SK-MEL-5 (cell line): ENCODE measurements around the gene BMP7. TPM values are rescaled to one million over a fixed set of nuclear protein-coding genes. Genes with fewer than 3 reads are reported as not detected.
"Not testable (repeated sequence)": the region's sequence is repeated elsewhere in the genome, so short reads cannot be mapped to it uniquely, and the experiment has no call there.

Source experiments
- DNase-seq: peaks from one replicate; pipeline ENCODE4 v3.0.0-alpha.2; 2016; ENCODE audit warnings: low read depth, low spot score
- in situ Hi-C: cut with HindIII; loops from 2 replicates; pipeline ENCODE4 v1.10.0; 2016; ENCODE audit warnings: low sequenced_read_pairs, high pct_unique_total_duplicates, low pct_unique_long_range_greater_than_20kb
- total RNA-seq: library from RNA; depleted of rRNA; stranded (reverse); fragments of >200 nt; shearing (Covaris generic); gene quantifications from 2 replicates; pipeline ENCODE4 v1.2.3, GENCODE V29; 2014

Gene BMP7
- total RNA-seq, 1 experiment from 2014 or later: 6.8 TPM

DNA sequence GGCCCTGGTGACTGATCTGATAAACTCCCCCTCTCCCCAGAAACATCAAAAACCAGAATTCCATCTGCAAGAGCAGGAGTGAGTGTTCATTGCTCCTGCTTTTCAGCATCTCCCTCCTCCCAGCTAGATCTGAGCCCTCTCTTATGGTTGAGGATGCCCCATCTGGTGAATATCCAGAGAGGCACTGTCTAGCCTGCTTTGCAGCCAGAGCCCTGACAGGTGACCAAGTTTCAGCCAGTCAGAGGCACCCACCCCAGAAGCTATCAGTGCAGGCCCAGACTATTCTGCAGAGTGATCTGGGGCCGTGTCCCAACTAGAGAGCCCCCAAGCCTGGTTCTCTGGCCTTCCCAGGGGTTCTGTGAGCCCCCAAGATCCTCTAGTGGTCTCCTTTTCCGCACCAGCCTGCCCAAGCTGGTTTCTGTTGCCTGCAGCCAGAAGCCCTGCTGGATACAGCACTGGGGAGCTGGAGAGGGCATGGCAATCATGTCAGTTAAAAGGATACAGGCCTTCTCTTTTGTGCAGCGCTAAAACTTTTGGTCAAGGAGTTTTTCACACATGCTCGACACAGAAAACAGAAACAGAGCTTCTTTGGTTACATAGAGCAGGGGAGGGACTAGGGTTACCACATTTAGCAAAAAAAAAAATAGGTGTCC lies 6.6 kb upstream of the BMP7 start:
- no peak for DNase-seq
- in situ Hi-C loops: no loop called here

DNA sequence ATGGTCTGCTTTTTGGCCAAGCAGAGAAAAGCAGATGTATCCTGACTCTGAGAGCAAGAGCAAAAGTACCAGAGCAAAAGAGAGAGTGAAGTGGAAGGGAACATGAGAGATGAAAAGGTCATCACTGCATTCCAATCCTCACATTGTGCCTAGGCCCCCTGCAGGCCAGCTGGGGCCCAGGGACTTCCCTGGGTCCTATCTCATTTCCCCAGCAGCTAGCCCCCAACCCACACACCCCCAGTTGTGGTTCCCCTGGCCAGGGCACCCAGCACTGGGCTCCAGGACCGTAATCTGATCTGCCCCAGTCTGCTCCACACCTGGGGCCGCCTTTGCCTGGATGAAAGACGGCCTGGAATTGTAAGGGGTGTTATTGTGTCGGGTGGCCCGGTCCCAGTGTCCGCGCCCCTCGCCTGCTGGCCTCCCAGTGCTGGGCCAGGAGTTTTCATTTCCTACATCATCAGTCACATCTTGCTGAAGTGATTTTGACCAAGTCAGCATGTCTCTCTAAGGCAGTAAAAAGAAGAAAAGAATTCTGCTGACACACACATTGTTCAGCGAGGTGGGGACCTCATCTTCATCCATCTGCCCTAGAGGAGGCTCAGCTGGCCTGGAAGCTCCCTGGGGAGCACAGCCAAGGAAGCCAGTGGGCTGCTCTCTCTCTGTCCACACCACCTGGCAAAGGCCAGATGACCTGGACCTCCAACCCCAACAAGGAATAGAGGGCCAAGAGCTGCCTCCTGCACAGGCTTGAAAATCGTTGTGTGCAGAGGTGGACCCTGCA lies 4.0 kb upstream of the BMP7 start:
- no peak for DNase-seq
- in situ Hi-C loops: no loop called here

- in situ Hi-C loops: no loop called here
- DNase-seq: no peak
These were observed 2.9 kb upstream of the BMP7 start for GRCh38 chr20:57269148-57269984.

DNA sequence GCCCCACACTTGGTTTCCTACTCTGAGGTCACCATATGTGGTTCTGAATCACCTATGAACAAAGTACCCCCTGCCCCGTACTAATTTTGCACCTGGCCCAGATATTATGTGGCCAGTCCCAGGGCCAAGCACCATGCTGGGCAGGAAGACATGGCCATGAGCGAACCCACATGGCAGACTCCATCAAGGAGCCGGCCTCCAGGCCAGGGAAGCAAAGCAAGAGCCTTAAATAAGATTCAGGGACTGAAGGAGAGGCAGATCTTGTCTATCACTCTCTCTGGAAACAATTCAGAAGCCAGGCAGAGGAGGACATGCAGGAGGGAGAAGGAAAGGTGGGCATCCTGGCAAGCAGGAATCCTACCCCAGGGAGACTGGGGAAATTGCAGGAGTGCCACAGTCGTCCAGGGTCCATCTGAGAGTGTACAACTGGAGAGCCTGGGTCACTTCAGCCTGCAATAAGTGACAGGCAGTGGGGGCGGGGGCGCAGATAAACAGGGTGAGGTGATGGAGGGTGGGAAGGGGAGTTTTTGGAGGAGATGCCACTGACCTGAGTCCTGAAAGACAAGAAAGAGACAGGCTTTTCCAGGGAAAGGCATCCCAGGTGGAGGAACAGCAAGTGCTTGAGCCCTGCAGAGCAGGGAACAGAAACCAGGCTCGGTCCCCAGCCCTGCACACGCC lies 2.1 kb upstream of the BMP7 start:
- DNase-seq: no peak
- in situ Hi-C loops: no loop called here

GRCh38 chr20:57267158-57267821 lies 849 bp upstream of the BMP7 start:
- DNase-seq: no peak
- in situ Hi-C loops: no loop called here

GRCh38 chr20:57265997-57266290 lies 497 bp downstream of the BMP7 start:
- DNase-seq: no peak
- in situ Hi-C loops: no loop called here

- in situ Hi-C loops: no loop called here
- no peak for DNase-seq
These were observed 975 bp downstream of the BMP7 start for GRCh38 chr20:57265336-57265996.

GRCh38 chr20:57264908-57265335 lies 1.5 kb downstream of the BMP7 start:
- DNase-seq, in situ Hi-C loops: not testable (repeated sequence)

GRCh38 chr20:57263801-57264792 lies 2.3 kb downstream of the BMP7 start:
- DNase-seq: no peak
- in situ Hi-C loops: no loop called here

DNA sequence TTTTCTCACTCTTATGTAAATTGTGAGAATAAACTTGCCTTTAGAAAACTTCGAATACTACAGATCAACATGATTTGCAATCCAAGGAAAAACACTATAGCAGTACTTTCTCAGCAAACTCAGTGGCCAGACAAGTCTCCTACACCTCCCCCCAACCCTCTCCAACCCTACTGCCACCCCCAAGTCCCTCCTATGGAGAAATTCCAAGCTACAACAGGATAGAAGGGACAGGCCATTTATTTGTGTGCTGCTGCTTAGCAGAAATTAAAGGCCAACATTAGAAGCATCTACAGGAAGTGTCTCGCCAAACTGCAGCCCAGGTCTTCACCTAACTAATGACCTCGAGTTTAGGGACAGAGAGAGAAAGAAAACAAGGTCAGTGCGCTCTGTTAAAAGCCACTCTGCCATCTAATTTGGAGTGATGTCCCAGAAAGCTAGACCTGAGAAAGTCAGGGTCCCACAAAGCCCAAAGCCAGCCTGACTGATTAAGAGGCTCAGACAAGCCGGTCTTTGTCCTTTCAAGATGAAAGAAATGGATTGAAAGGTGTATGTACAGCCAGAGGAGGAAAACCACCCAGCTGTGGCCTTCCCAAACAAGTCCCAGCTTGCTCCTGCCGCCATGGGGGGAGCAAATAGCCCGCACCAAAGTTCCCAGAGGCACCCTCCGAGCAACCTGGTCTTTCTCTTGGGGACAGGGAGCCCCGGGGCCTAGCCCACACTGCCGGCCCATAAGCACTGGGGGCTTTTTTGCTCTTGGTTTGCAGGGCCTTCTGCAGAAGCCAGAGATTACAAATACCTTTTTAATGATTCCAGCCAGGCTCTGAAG lies 3.4 kb downstream of the BMP7 start:
- in situ Hi-C loops: no loop called here
- no peak for DNase-seq

GRCh38 chr20:57262301-57262700 lies 4.1 kb downstream of the BMP7 start:
- DNase-seq: no peak
- in situ Hi-C loops: no loop called here

DNA sequence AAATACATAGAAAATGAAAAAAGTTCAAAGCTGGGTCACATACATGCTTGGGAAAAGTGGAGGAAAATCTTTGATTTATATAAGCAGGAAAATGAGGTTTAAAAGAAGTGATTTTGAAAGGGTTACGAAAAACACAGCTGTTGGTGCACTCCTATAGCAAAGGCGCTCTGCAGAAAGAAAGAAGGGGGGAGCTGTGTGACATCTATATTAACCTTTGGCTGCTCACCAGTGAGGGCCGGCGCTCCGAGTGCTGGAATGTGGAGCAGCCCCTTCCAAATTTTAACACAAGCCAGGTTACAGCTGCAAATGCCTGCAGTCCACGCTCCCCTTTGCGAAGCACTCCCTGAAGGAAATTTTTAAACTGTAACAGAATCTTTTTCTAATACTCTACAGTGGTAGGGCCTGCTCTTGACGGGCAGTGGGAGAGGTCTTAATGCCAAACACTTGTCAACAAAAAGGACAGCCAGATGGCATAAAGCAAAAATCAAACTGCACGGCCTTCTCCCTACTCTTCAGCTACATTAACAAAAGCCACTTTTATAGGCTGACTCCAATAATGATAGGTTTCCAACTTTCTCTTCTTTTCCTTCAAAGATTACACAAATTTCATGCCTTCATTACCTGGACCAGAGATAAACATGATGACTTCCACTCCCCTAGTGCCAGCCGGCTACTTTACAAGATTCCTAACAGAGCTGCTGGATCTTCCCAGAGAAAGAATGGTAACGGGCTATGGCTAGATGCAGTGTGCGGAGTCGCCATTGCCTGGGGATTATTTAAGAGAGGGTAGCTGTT lies 4.8 kb downstream of the BMP7 start:
- in situ Hi-C loops: no loop called here
- no peak for DNase-seq

- no peak for DNase-seq
- in situ Hi-C loops: no loop called here
These were observed 5.5 kb downstream of the BMP7 start for GRCh38 chr20:57260934-57261333.
